Right ventricle myocardium superior (tissue), 1 donor: ENCODE results near the gene AKAP9. TPM values are rescaled to one million over a fixed set of nuclear protein-coding genes. Genes with fewer than 3 reads are reported as not detected.
"Not testable (repeated sequence)": the region's sequence is repeated elsewhere in the genome, so short reads cannot be mapped to it uniquely, and the experiment has no call there.

Experiments used
- ATAC-seq: fragments of 200-7000 bp; cut with Tn5 transposase; one replicate; pipeline ENCODE4 v1.9.1; 2020; ENCODE audit warnings: mild to moderate bottlenecking; ENCODE audit not compliant: poor library complexity
- DNase-seq: peaks from one replicate; pipeline ENCODE4 v3.0.0-alpha.2; 2020
- intact Hi-C: fragments of 100-400 bp; cut with DNase I; formaldehyde crosslinking; loops from one replicate; pipeline ENCODE4 v1.11.2; 2022
- long read RNA-seq: library from polyadenylated mRNA; unstranded; transcript quantifications from one replicate; pipeline ENCODE4 v2.0.0, GENCODE V29; 2021
- total RNA-seq: library from RNA; stranded (reverse); fragmentation: NEBNext Ultra II Directional; extraction: Animal tissue kit (Norgen Biotek cat#: 25700); gene quantifications from one replicate; pipeline ENCODE4 v1.2.1, GENCODE V29; 2021
- donor health status: DM: no; HTN: yes; CAD: no; lungs with severe emphysema.

AKAP9 gene
- total RNA-seq = 44.0 TPM
- long read RNA-seq, partial matches to known transcripts = 8 of 10 reads
- long read RNA-seq, other reads (novel, unspliced or antisense) = 2 of 10 reads

- peak; percentile 94 for DNase-seq
- intact Hi-C loops = no loop called here
- ATAC-seq = peak; percentile 96
Measured at GRCh38 chr7:91940572-91941341, at the start of gene AKAP9. Gene AKAP9, plus strand, starts transcription at chr7:91940862. Its CDS starts 238 bp downstream, at chr7:91941100.

- DNase-seq = no peak
- intact Hi-C loops = no loop called here
- ATAC-seq = no peak
Measured at GRCh38 chr7:91892099-91892705, 48.5 kb upstream of the AKAP9 start.

- DNase-seq (no peak), ATAC-seq (no peak)
- intact Hi-C loops = no loop called here
Measured at GRCh38 chr7:91892821-91893340, 47.8 kb upstream of the AKAP9 start.

- DNase-seq, intact Hi-C loops, ATAC-seq: not testable (repeated sequence)
Measured at GRCh38 chr7:91893699-91894098, 47.0 kb upstream of the AKAP9 start.

GRCh38 chr7:91894781-91895480 lies 45.7 kb upstream of the AKAP9 start:
- intact Hi-C loops = no loop called here
- ATAC-seq (no peak), DNase-seq (no peak)

- DNase-seq (no peak), ATAC-seq (no peak)
- intact Hi-C loops = no loop called here
Measured at GRCh38 chr7:91898240-91898992, 42.2 kb upstream of the AKAP9 start.

GRCh38 chr7:91899563-91899962 lies 41.1 kb upstream of the AKAP9 start:
- no peak for ATAC-seq
- intact Hi-C loops = no loop called here
- DNase-seq = no peak

GRCh38 chr7:91910171-91910570 lies 30.5 kb upstream of the AKAP9 start:
- ATAC-seq = no peak
- DNase-seq = no peak
- intact Hi-C loops = no loop called here

GRCh38 chr7:91911121-91911520 lies 29.5 kb upstream of the AKAP9 start:
- ATAC-seq (no peak), DNase-seq (no peak)
- intact Hi-C loops = no loop called here

GRCh38 chr7:91912494-91912893 lies 28.2 kb upstream of the AKAP9 start:
- intact Hi-C loops = no loop called here
- ATAC-seq (no peak), DNase-seq (no peak)

GRCh38 chr7:91913612-91914011 lies 27.1 kb upstream of the AKAP9 start:
- no peak for ATAC-seq
- DNase-seq = no peak
- intact Hi-C loops = no loop called here

GRCh38 chr7:91915401-91916050 lies 25.1 kb upstream of the AKAP9 start:
- no peak for DNase-seq
- no peak for ATAC-seq
- intact Hi-C loops = no loop called here

GRCh38 chr7:91916051-91916440 lies 24.6 kb upstream of the AKAP9 start:
- ATAC-seq (no peak), DNase-seq (no peak)
- intact Hi-C loops = no loop called here

GRCh38 chr7:91918356-91918755 lies 22.3 kb upstream of the AKAP9 start:
- DNase-seq (no peak), ATAC-seq (no peak)
- intact Hi-C loops = no loop called here

- intact Hi-C loops = no loop called here
- DNase-seq (no peak), ATAC-seq (no peak)
Measured at GRCh38 chr7:91922857-91923256, 17.8 kb upstream of the AKAP9 start.

GRCh38 chr7:91927912-91928311 lies 12.8 kb upstream of the AKAP9 start:
- DNase-seq (no peak), ATAC-seq (no peak)
- intact Hi-C loops = no loop called here

GRCh38 chr7:91929463-91929862 lies 11.2 kb upstream of the AKAP9 start:
- intact Hi-C loops = no loop called here
- DNase-seq = no peak
- no peak for ATAC-seq

GRCh38 chr7:91940171-91940570 lies 491 bp upstream of the AKAP9 start:
- intact Hi-C loops = no loop called here

More at GRCh38 chr7:91940171-91940570, 491 bp upstream of the AKAP9 start:
- ATAC-seq (peak; percentile 43), DNase-seq (no peak)
